GM12878 (cell line): Measurements from ENCODE around the gene LRP1B. TPM values are rescaled to one million over a fixed set of nuclear protein-coding genes. Genes with fewer than 3 reads are reported as not detected.

Experiments used
- ATAC-seq: fragments of 200-7000 bp; cut with Tn5 transposase; 3 replicates; pipeline ENCODE4 v1.9.1; 2020; ENCODE audit warnings: mild to moderate bottlenecking, moderate library complexity
- BruUV-seq: library from RNA; stranded (reverse); fragments of 400-500 nt; replicated peaks from 2 replicates; lab custom pipeline; 2021; lab: Mats Ljungman, UMichigan
- CTCF ChIA-PET: fragments of 300-600 bp; sonication (Branson Sonifier 250); formaldehyde crosslinking; extraction: SDS; loops from one replicate; lab custom pipeline; 2021; ENCODE audit warnings: inconsistent platforms; lab: Yijun Ruan, JAX
- POLR2A ChIA-PET: fragments of 350-600 bp; formaldehyde crosslinking; extraction: SDS; loops from one replicate; lab custom pipeline; 2021; ENCODE audit warnings: inconsistent platforms; lab: Charles Lee
- RAD21 ChIA-PET: fragments of 300-600 bp; sonication (Branson Sonifier 250); formaldehyde crosslinking; loops from one replicate; lab custom pipeline; 2023; ENCODE audit warnings: antibody characterized with exemption; ENCODE audit not compliant: unreplicated experiment; lab: Charles Lee
- SMC1A ChIA-PET: fragments of 300-600 bp; sonication (Branson Sonifier 250); formaldehyde crosslinking; loops from one replicate; lab custom pipeline; 2023; ENCODE audit not compliant: unreplicated experiment, uncharacterized antibody; lab: Charles Lee
- DNase-seq: peaks from one replicate; pipeline ENCODE4 v3.0.0-alpha.2; 2011; ENCODE audit warnings: low read depth, low spot score
- FAIRE-seq: peaks from 3 replicates; lab custom pipeline; 2011; peaks lifted over from hg19 to GRCh38; lab: Jason Lieb, UNC
- H2AFZ ChIP-seq: 2 replicates; pipeline ENCODE4 v1.6.0; 2011; ENCODE audit warnings: low read depth, low read length, control low read depth; ENCODE audit not compliant: control insufficient read depth
- H3K27ac ChIP-seq: 2 replicates; pipeline ENCODE4 v1.5.1; 2011; ENCODE audit warnings: control low read depth; ENCODE audit not compliant: control insufficient read depth, insufficient read depth
- H3K27me3 ChIP-seq, 2 experiments: replicated peaks in 1 of 2; 2 replicates each; pipeline versions ENCODE4 v1.6.0 to v1.6.1; 2011; ENCODE audit warnings: low read length in 1 of 2; ENCODE audit not compliant: control insufficient read depth in 2 of 2, insufficient read depth in 2 of 2
- H3K36me3 ChIP-seq, 2 experiments: 2 replicates each; pipeline ENCODE4 v1.5.1; 2011; ENCODE audit warnings: low read length in 1 of 2; ENCODE audit not compliant: control insufficient read depth in 2 of 2, insufficient read depth in 2 of 2
- H3K4me1 ChIP-seq: 2 replicates; pipeline ENCODE4 v1.6.1; 2011; ENCODE audit warnings: mild to moderate bottlenecking, low read length, moderate library complexity, mixed read lengths; ENCODE audit not compliant: control insufficient read depth, insufficient read depth
- H3K4me2 ChIP-seq: 2 replicates; pipeline ENCODE4 v1.6.0; 2011; ENCODE audit warnings: control low read depth; ENCODE audit not compliant: control insufficient read depth, insufficient read depth
- H3K4me3 ChIP-seq: fragments of 200-600 bp; sonication (generic); 2 replicates; pipeline ENCODE4 v1.5.1; 2016
- H3K79me2 ChIP-seq: 2 replicates; pipeline ENCODE4 v1.6.0; 2011; ENCODE audit warnings: low read length; ENCODE audit not compliant: control insufficient read depth, insufficient read depth
- H3K9ac ChIP-seq: 2 replicates; pipeline ENCODE4 v1.8.0; 2011; ENCODE audit warnings: low read length, control low read depth, mixed read lengths; ENCODE audit not compliant: control insufficient read depth, insufficient read depth
- H3K9me3 ChIP-seq: replicated peaks from 3 replicates; pipeline ENCODE4 v1.5.1; 2011; ENCODE audit warnings: mild to moderate bottlenecking, low read length; ENCODE audit not compliant: control insufficient read depth, insufficient read depth
- H4K20me1 ChIP-seq: 2 replicates; pipeline ENCODE4 v1.6.0; 2011; ENCODE audit not compliant: control insufficient read depth, insufficient read depth
- CHD1 ChIP-seq: IDR thresholded peaks from 2 replicates; pipeline ENCODE4 v1.6.1; 2012; ENCODE audit warnings: low read depth, low read length, improper control_type of control experiment
- GABPA ChIP-seq: IDR thresholded peaks from 2 replicates; pipeline ENCODE4 v1.6.1; 2014; ENCODE audit warnings: antibody characterized with exemption, low read depth, mild to moderate bottlenecking, inconsistent platforms
- IKZF2 ChIP-seq, 2 experiments: fragments of 450-650 bp; IDR thresholded peaks; 2 replicates each; pipeline ENCODE4 v1.6.1; 2017; ENCODE audit warnings: mild to moderate bottlenecking in 2 of 2, moderate library complexity in 2 of 2
- KLF5 ChIP-seq: fragments of 450-650 bp; IDR thresholded peaks from 2 replicates; pipeline ENCODE4 v1.6.1; 2014; ENCODE audit warnings: mild to moderate bottlenecking; ENCODE audit not compliant: partially characterized antibody
- NR2F1 ChIP-seq: fragments of 450-650 bp; conservative IDR thresholded peaks from 2 replicates; pipeline ENCODE4 v1.6.1; 2017; ENCODE audit warnings: mild to moderate bottlenecking
- PAX8 ChIP-seq: fragments of 450-650 bp; IDR thresholded peaks from 2 replicates; pipeline ENCODE4 v1.6.1; 2017; ENCODE audit warnings: mild to moderate bottlenecking, moderate library complexity
- REST ChIP-seq: IDR thresholded peaks from 2 replicates; pipeline ENCODE4 v1.6.1; 2012; ENCODE audit warnings: mild to moderate bottlenecking, low read depth, low read length
- SMARCA5 ChIP-seq: fragments of 450-650 bp; IDR thresholded peaks from 2 replicates; pipeline ENCODE4 v1.6.1; 2017; ENCODE audit warnings: mild to moderate bottlenecking
- STAT3 ChIP-seq: IDR thresholded peaks from 2 replicates; pipeline ENCODE4 v1.6.1; 2011; ENCODE audit warnings: low read depth, low read length, improper control_type of control experiment
- ZBTB11 ChIP-seq: fragments of 450-650 bp; formaldehyde crosslinking; IDR thresholded peaks from 2 replicates; pipeline ENCODE4 v1.5.0; 2022; ENCODE audit warnings: mild to moderate bottlenecking, missing genetic modification characterization
- ZNF384 ChIP-seq: IDR thresholded peaks from 2 replicates; pipeline ENCODE4 v1.6.1; 2012; ENCODE audit warnings: low read depth, mild to moderate bottlenecking, low read length, improper control_type of control experiment, borderline replicate concordance
- ZNF687 ChIP-seq: fragments of 450-650 bp; IDR thresholded peaks from 2 replicates; pipeline ENCODE4 v1.6.1; 2017; ENCODE audit warnings: mild to moderate bottlenecking, moderate library complexity
- WGBS: methylation state at CpG from one replicate; pipeline ENCODE4 v1.1.6; 2016; ENCODE audit warnings: low lambda C conversion rate; ENCODE audit not compliant: insufficient replicate concordance, insufficient coverage; ENCODE audit errors: missing lambda C conversion rate; 5-methylcytosine and 5-hydroxymethylcytosine counted together
- in situ Hi-C: fragments of 300-500 bp; cut with MboI; formaldehyde crosslinking; loops from 9 replicates; pipeline ENCODE4 v1.14.3; 2018; ENCODE audit warnings: mixed read lengths
- intact Hi-C: fragments of 100-400 bp; cut with micrococcal nuclease; formaldehyde crosslinking; loops from one replicate; pipeline ENCODE4 v1.14.2; 2022; ENCODE audit not compliant: unreplicated experiment
- polyA plus RNA-seq, 11 experiments: library from polyadenylated mRNA; depleted of rRNA in 4 of 11; unstranded in 6 of 11; stranded (reverse) in 5 of 11; fragments of >200 nt; fragmentation: Nextera tagmentation in 4 of 11; fragmentation: Illumina TruSeq in 1 of 11; extraction: Ambion mirVana in 4 of 11; extraction: Trizol in 1 of 11; gene quantifications; 1 replicate in 1 of 11; 2 replicates in 10 of 11; pipeline versions ENCODE4 v1.2.1 to v1.2.3, GENCODE V29; 2011 to 2016; ENCODE audit warnings: inconsistent platforms in 2 of 11, missing spikeins in 2 of 11, low read depth in 1 of 11
- total RNA-seq, 4 experiments: library from RNA; depleted of rRNA in 3 of 4; stranded (reverse); fragments of >200 nt in 3 of 4; fragmentation: Illumina TruSeq in 1 of 4; extraction: Trizol in 1 of 4; gene quantifications; 2 replicates each; pipeline versions ENCODE4 v1.2.1 to v1.2.3, GENCODE V29; 2013 to 2021

The LRP1B gene
- total and polyA plus RNA-seq, 10 of the 15 experiments (the other 5 are each of a cell fraction or from before 2014, with no cell fraction given) = under 0.01 to 0.06 (median 0.03) TPM; not detected in 5

- no CpG with 5 or more reads among the region's 2 CpGs for WGBS
- Histone ChIP-seq H3K4me3 (no peak overlapping the region), H3K27me3 (no peaks in the 10 kb centered on the region), H4K20me1 (no peaks in the 10 kb centered on the region), H3K9me3 (no peaks in the 10 kb centered on the region), H2AFZ (no peak overlapping the region), H3K9ac (no peak overlapping the region), H3K79me2 (no peaks in the 10 kb centered on the region), H3K27ac (no peak overlapping the region), H3K4me1 (no peaks in the 10 kb centered on the region), H3K4me2 (no peak overlapping the region), H3K36me3 (no peaks in the 10 kb centered on the region)
- ATAC-seq = no peak
- SMC1A ChIA-PET = interaction anchor here (0.7 to 1.0 kb wide), 2 partner anchors 13 to 80 kb away, joined by 3 to 4 read pairs; no protein-coding TSS in a partner anchor
- no TSS peak for BruUV-seq
- no peak for DNase-seq
- POLR2A ChIA-PET = no interaction called here
- in situ Hi-C loops = no loop called here
- FAIRE-seq = no peak
- CTCF ChIA-PET = no interaction called here
- intact Hi-C loops = no loop called here
- RAD21 ChIA-PET = no interaction called here
- TF ChIP-seq KLF5 (no peak), STAT3 (no peak), IKZF2 (IDR thresholded peaks at IDR 0.05) (no peak), GABPA (no peak), SMARCA5 (no peak), ZNF687 (no peak), ZNF384 (no peak), NR2F1 (no peak), PAX8 (no peak), ZBTB11 (CRISPR knock-in tag) (no peak), CHD1 (no peak), REST (no peak)
Measured at GRCh38 chr2:141598982-141599381, 531.8 kb downstream of the LRP1B start.
